ENCODE results near the gene ADGRV1.

DNA sequence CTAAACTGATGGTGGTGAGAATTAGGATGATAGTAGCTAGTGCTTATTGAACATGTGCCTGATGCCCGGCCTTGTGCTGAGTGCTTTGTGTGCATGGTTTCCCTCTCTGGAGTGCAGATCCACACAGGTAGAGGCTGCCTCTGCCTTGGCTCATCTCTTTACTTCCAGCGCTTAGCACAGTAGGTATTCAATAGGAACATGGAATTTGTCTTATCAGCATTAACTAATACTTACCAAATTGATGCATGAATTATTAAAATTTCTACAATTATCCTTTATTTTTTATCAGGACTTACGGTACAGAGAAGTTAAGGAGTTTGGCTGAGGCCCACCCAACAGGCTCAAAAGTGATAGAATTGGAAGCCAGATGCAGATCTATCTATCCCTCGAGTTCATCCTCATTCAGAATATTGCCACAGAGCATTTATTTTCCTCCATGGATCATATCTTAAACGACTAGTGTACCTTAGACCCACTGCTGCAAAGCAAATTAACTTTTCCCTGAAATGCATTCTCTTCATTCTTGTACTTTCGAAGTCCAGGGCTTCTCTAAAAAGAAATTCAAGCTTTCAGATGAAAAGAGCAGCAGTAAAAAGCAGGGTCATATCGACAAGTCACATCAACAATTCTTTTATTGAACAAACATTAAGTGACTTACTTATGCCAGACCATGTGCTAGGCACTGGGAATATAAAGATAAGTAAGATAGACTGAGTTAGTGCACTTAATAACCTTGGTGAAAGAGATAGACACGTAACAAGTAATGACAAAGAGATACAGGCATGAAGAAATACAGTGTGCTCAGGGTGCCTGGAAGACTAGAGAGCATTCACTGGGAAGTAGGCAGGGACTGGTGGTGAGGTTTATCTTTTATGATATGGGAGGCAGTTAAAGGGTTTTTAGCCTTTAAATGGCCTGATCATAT lies 534.5 kb downstream of the ADGRV1 start:
- TF ChIP-seq, protein P1, sequence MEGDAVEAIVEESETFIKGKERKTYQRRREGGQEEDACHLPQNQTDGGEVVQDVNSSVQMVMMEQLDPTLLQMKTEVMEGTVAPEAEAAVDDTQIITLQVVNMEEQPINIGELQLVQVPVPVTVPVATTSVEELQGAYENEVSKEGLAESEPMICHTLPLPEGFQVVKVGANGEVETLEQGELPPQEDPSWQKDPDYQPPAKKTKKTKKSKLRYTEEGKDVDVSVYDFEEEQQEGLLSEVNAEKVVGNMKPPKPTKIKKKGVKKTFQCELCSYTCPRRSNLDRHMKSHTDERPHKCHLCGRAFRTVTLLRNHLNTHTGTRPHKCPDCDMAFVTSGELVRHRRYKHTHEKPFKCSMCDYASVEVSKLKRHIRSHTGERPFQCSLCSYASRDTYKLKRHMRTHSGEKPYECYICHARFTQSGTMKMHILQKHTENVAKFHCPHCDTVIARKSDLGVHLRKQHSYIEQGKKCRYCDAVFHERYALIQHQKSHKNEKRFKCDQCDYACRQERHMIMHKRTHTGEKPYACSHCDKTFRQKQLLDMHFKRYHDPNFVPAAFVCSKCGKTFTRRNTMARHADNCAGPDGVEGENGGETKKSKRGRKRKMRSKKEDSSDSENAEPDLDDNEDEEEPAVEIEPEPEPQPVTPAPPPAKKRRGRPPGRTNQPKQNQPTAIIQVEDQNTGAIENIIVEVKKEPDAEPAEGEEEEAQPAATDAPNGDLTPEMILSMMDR (IDR thresholded peaks at IDR 0.05; ENCODE audit: insufficient read depth, low read length) = no peak
- TF ChIP-seq POLR2AphosphoS5 (IDR thresholded peaks at IDR 0.05; ENCODE audit: low read depth) (no peak), GABPA (IDR thresholded peaks at IDR 0.05; ENCODE audit: low read depth) (no peak), SPI1 (IDR thresholded peaks at IDR 0.05; ENCODE audit: borderline replicate concordance, low read depth) (no peak)
- TF ChIP-seq, protein P2, sequence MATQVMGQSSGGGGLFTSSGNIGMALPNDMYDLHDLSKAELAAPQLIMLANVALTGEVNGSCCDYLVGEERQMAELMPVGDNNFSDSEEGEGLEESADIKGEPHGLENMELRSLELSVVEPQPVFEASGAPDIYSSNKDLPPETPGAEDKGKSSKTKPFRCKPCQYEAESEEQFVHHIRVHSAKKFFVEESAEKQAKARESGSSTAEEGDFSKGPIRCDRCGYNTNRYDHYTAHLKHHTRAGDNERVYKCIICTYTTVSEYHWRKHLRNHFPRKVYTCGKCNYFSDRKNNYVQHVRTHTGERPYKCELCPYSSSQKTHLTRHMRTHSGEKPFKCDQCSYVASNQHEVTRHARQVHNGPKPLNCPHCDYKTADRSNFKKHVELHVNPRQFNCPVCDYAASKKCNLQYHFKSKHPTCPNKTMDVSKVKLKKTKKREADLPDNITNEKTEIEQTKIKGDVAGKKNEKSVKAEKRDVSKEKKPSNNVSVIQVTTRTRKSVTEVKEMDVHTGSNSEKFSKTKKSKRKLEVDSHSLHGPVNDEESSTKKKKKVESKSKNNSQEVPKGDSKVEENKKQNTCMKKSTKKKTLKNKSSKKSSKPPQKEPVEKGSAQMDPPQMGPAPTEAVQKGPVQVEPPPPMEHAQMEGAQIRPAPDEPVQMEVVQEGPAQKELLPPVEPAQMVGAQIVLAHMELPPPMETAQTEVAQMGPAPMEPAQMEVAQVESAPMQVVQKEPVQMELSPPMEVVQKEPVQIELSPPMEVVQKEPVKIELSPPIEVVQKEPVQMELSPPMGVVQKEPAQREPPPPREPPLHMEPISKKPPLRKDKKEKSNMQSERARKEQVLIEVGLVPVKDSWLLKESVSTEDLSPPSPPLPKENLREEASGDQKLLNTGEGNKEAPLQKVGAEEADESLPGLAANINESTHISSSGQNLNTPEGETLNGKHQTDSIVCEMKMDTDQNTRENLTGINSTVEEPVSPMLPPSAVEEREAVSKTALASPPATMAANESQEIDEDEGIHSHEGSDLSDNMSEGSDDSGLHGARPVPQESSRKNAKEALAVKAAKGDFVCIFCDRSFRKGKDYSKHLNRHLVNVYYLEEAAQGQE (IDR thresholded peaks at IDR 0.05; ENCODE audit: insufficient replicate concordance, low read depth) = no peak

All from HL-60 (cell line).